Renal pelvis (tissue), 3 donors: ENCODE results near the gene EFCAB14. TPM values are rescaled to one million over a fixed set of nuclear protein-coding genes. Genes with fewer than 3 reads are reported as not detected.

Experiments
- polyA plus RNA-seq, 3 donors: library from polyadenylated mRNA; unstranded; fragments of 120-200 nt; gene quantifications; one replicate each; pipeline ENCODE4 v1.2.1, GENCODE V29; 2013; ENCODE audit not compliant: insufficient read length in 3 of 3

Gene EFCAB14
- polyA plus RNA-seq, 3 donors, result 87.2 to 110 (median 88.9) TPM

Other genes starting within 250 kb of the EFCAB14 start
- under 1 TPM in 1 of 3 donors, not detected in 2; 0.06 TPM for gene DMBX1, start 229.3 kb downstream of the EFCAB14 start, polyA plus RNA-seq
- gene KNCN, start 167.5 kb downstream of the EFCAB14 start, polyA plus RNA-seq, result not detected
- gene MKNK1, start 114.8 kb downstream of the EFCAB14 start, polyA plus RNA-seq, result 10 to 100 TPM; 20.8 to 46.9 (median 42.0) TPM
- 10 to 100 TPM; 11.3 to 13.0 (median 12.3) TPM for gene MOB3C, start 102.3 kb downstream of the EFCAB14 start, polyA plus RNA-seq
- 100 to 1,000 TPM in 1 of 3 donors, 10 to 100 TPM in 2; 87.4 to 108 (median 99.3) TPM for gene ATPAF1, start 50.8 kb downstream of the EFCAB14 start, polyA plus RNA-seq
- gene TEX38, start 47.3 kb downstream of the EFCAB14 start, polyA plus RNA-seq, result under 1 TPM; 0.17 to 0.55 (median 0.34) TPM
- 1 to 10 TPM; 2.2 to 3.9 (median 3.1) TPM for gene CYP4B1, start 79.9 kb upstream of the EFCAB14 start, polyA plus RNA-seq
- 10 to 100 TPM; 42.1 to 74.9 (median 58.8) TPM for gene CYP4A11, start 222.4 kb upstream of the EFCAB14 start, polyA plus RNA-seq